Measurements from ENCODE around the gene MAD1L1.

DNA sequence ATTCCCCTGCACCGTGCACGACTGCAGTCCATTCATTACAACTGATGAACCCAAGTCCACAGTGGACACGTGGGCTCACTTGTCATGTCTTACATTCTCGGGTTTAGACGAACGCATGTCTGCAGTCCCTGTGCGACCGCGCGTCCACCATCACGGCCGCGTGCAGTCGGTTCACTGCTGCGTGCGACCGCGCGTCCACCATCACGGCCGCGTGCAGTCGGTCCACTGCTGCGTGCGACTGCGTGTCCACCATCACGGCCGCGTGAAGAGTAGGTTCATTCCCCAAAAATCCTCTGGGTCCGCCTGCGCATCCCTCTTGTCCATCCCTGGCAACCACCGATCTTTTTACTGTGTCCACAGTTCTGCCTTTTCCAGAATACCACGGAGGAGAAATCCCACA is 100.5 kb downstream of the MAD1L1 start:
- TF ChIP-seq, protein P1, sequence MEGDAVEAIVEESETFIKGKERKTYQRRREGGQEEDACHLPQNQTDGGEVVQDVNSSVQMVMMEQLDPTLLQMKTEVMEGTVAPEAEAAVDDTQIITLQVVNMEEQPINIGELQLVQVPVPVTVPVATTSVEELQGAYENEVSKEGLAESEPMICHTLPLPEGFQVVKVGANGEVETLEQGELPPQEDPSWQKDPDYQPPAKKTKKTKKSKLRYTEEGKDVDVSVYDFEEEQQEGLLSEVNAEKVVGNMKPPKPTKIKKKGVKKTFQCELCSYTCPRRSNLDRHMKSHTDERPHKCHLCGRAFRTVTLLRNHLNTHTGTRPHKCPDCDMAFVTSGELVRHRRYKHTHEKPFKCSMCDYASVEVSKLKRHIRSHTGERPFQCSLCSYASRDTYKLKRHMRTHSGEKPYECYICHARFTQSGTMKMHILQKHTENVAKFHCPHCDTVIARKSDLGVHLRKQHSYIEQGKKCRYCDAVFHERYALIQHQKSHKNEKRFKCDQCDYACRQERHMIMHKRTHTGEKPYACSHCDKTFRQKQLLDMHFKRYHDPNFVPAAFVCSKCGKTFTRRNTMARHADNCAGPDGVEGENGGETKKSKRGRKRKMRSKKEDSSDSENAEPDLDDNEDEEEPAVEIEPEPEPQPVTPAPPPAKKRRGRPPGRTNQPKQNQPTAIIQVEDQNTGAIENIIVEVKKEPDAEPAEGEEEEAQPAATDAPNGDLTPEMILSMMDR (IDR thresholded peaks at IDR 0.05 in 2 of 3, conservative IDR thresholded peaks at IDR 0.05 in 1 of 3; ENCODE audit: borderline replicate concordance in 1 of 3, insufficient read depth in 1 of 3, low read depth in 2 of 3, low read length in 2 of 3): no peak
- TF ChIP-seq ZFX (IDR thresholded peaks at IDR 0.05): no peak
- no peak for TF ChIP-seq POLR2AphosphoS5 (IDR thresholded peaks at IDR 0.05; ENCODE audit: low read depth, low read length)
- TF ChIP-seq EZH2 (IDR thresholded peaks at IDR 0.05): no peak
- TF ChIP-seq CEBPB (IDR thresholded peaks at IDR 0.05; ENCODE audit: low read depth): no peak
- no peak for TF ChIP-seq POLR2A (IDR thresholded peaks at IDR 0.05; ENCODE audit: borderline replicate concordance, extremely low read depth, insufficient read depth, insufficient read length)
